WERI-Rb-1 (cell line): ENCODE results near the gene PCBP4.
A peak's percentile ranks its signal among the peaks of the same experiment; 100 is the strongest.

Experiments
- DNase-seq: peaks from one replicate; pipeline ENCODE4 v3.0.0-alpha.2; 2020
- H3K27ac ChIP-seq: fragments of 250-450 bp; sonication (Bioruptor Pico); 2 replicates; pipeline ENCODE4 v1.5.1; 2020; ENCODE audit warnings: mild to moderate bottlenecking, moderate library complexity
- H3K27me3 ChIP-seq: fragments of 250-450 bp; sonication (Bioruptor Pico); 2 replicates; pipeline ENCODE4 v1.5.1; 2021; ENCODE audit warnings: mild to moderate bottlenecking, low read depth, moderate library complexity; ENCODE audit not compliant: insufficient read depth, severe bottlenecking
- H3K36me3 ChIP-seq: fragments of 250-450 bp; sonication (Bioruptor Pico); 2 replicates; pipeline ENCODE4 v1.5.1; 2020; ENCODE audit warnings: mild to moderate bottlenecking, moderate library complexity
- H3K4me3 ChIP-seq: 2 replicates; pipeline ENCODE4 v1.5.1; 2011; ENCODE audit warnings: low read depth, mild to moderate bottlenecking, control low read depth, low read length
- H3K9me3 ChIP-seq: fragments of 250-450 bp; sonication (Bioruptor Pico); 2 replicates; pipeline ENCODE4 v1.5.1; 2021; ENCODE audit warnings: mild to moderate bottlenecking, moderate library complexity; ENCODE audit not compliant: severe bottlenecking
- CTCF ChIP-seq: IDR thresholded peaks from 2 replicates; pipeline ENCODE4 v1.5.1; 2011; ENCODE audit warnings: low read depth, mild to moderate bottlenecking, control low read depth, inconsistent platforms, low read length

The PCBP4 gene

GRCh38 chr3:52010431-52010830 is 43.2 kb upstream of the PCBP4 start:
- no peaks in the 10 kb centered on the region for H3K36me3 ChIP-seq
- TF ChIP-seq CTCF, result no peak
- no peaks in the 10 kb centered on the region for H3K27me3 ChIP-seq
- no peak overlapping the region for H3K4me3 ChIP-seq
- no peaks in the 10 kb centered on the region for H3K9me3 ChIP-seq
- DNase-seq, result peak; percentile 43
- no peak overlapping the region for H3K27ac ChIP-seq

GRCh38 chr3:52007291-52007690 is 40.0 kb upstream of the PCBP4 start:
- H3K27me3 ChIP-seq, result no peaks in the 10 kb centered on the region
- H3K4me3 ChIP-seq, result no peak overlapping the region
- no peak for DNase-seq
- TF ChIP-seq CTCF, result no peak
- H3K36me3 ChIP-seq, result no peaks in the 10 kb centered on the region
- no peaks in the 10 kb centered on the region for H3K9me3 ChIP-seq
- no peak overlapping the region for H3K27ac ChIP-seq

GRCh38 chr3:52006820-52007133 is 39.5 kb upstream of the PCBP4 start:
- Histone ChIP-seq H3K4me3 (no peak overlapping the region), H3K9me3 (no peaks in the 10 kb centered on the region), H3K36me3 (no peaks in the 10 kb centered on the region), H3K27me3 (peaks cover 2% of the 10 kb centered on the region), H3K27ac (no peak overlapping the region)
- no peak for DNase-seq
- TF ChIP-seq CTCF, result no peak

- DNase-seq, result no peak
- Histone ChIP-seq H3K4me3 (peak overlapping the region; percentile 27), H3K27me3 (peaks cover 2% of the 10 kb centered on the region), H3K36me3 (no peaks in the 10 kb centered on the region), H3K9me3 (no peaks in the 10 kb centered on the region), H3K27ac (peak overlapping the region; percentile 61)
- TF ChIP-seq CTCF, result no peak
These were observed 39.0 kb upstream of the PCBP4 start for GRCh38 chr3:52006017-52006819.

- peak overlapping the region; percentile 61 for H3K27ac ChIP-seq
- peaks cover 2% of the 10 kb centered on the region for H3K27me3 ChIP-seq
- H3K9me3 ChIP-seq, result no peaks in the 10 kb centered on the region
- TF ChIP-seq CTCF, result no peak
- peak overlapping the region; percentile 27 for H3K4me3 ChIP-seq
- DNase-seq, result peak; percentile 81
- no peaks in the 10 kb centered on the region for H3K36me3 ChIP-seq
These were observed 38.3 kb upstream of the PCBP4 start for GRCh38 chr3:52005571-52005986.

GRCh38 chr3:52004906-52005395 is 37.7 kb upstream of the PCBP4 start:
- no peak for TF ChIP-seq CTCF
- peak; percentile 51 for DNase-seq
- Histone ChIP-seq H3K36me3 (no peaks in the 10 kb centered on the region), H3K27me3 (peaks cover 2% of the 10 kb centered on the region), H3K9me3 (no peaks in the 10 kb centered on the region), H3K4me3 (peak overlapping the region; percentile 27), H3K27ac (peak overlapping the region; percentile 61)
